Stimulated activated CD8-positive, alpha-beta memory T cell treated with anti-CD3 and anti-CD28 coated beads, Interleukin-7, amount 100 ng/mL, for 48 hours (primary cell): ENCODE data around the gene ORM2.

Experiments used
- DNase-seq, 2 donors: peaks; one replicate each; pipeline ENCODE4 v3.0.0-alpha.2; 2020; ENCODE audit warnings: low read depth in 1 of 2; ENCODE audit errors: extremely low read depth in 1 of 2

ORM2 gene

DNA sequence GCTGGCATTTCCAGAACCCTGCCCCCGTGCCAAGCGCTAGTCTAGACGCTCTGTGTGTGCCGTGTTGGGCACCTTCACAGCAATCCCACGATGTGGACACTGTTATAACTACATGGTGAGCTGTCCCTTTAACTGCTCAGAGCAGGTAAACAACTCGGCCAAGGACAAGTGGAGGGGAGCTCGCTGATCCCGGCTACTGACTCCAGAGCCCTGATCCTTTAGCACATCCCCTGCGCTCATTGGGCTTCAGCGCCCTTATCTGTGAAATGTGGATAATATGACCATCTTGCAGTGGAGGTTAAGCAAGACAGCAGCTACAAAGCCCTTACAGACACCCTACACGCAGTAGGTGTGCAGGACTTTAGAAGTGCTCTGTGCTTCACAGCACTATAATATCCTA, 16.5 kb downstream of the ORM2 start:
- no peak for DNase-seq

GRCh38 chr9:114347675-114348074, 18.0 kb downstream of the ORM2 start:
- DNase-seq: no peak

- no peak for DNase-seq
Observed at GRCh38 chr9:114348261-114348905, 18.7 kb downstream of the ORM2 start.

DNA sequence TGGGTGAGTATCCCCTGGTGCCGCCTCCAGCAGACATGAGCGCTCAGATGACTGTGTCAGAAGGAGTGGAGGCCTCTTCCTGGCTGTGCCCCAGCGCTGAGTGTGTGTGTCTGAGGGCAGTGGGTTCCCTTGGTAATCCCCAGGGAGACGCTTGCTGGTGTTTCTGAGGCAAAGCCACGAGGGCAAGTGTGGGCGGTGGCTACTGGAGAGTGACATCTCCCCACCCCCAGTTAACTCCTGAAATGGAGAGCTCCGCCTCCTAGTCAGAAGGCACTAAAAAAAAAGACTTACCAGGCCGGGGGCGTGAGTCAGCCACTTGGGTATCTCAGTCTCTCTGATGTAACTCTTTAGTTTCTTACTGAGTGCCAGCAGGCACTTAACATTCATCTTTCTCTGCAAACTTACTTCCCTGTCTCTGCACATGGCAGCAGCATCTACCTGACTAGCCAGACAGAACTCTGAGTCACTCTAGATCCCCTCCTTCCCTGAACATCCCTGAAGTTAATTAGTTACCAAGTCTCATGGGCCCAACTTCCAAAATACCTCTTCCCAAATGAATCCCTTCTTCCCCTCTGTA, 19.3 kb downstream of the ORM2 start:
- peak; percentile 80 to 96 for DNase-seq

- no peak for DNase-seq
Observed at GRCh38 chr9:114349713-114350480, 20.2 kb downstream of the ORM2 start.

DNA sequence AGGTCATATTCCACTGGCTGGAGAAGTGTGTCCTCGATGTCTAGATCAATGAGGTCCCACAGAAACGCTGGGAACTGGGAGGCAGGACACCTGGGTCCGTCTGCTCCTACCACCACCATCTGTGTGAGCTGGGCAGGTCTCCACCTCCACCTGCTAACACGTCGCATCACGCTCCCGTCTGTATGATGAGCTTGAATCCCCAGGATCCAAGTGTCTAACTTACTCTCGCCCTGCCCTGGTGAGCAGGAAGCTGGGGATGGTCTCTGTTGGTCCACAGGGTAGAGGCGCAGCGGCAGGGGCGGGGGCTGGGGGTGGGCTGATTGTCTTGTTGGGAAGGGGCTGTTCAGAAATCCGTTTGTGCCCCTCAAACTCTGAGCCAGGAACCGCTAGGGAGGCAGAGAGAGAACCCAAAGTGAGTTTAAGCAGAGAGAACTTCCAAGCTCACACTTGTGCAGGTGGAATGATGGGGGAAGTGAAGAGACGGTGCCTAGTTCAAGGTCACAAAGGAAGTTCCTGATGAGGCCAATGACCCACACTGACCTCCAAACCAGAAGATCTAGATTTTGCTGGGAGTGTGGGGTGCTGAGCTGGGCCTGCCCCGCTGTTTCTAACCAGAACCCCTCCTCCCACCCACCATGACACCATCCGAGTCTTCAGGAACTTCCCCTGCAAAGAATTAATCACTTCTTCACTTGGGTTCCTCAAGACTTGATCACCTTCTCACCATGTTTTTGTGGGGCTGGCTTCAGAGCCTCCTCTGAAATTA, 21.1 kb downstream of the ORM2 start:
- no peak for DNase-seq

DNA sequence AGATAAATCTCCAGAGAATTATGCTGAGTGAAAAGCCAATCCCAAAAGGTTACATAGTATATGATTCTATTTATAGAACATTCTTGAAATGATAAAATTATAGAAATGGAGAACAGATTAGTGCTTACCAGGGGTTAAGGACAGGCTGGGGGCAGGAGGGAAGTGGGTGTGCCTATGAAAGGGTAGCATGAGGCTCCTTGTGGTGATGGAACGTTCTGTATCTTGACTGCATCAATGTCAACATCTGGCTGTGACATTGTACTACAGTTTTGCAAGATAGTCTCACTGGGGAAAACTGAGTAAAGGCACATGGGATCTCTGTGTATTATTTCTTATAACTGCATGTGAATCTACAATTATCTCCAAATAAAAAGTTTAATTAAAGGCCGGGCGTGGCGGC, 22.3 kb downstream of the ORM2 start:
- no peak for DNase-seq

DNA sequence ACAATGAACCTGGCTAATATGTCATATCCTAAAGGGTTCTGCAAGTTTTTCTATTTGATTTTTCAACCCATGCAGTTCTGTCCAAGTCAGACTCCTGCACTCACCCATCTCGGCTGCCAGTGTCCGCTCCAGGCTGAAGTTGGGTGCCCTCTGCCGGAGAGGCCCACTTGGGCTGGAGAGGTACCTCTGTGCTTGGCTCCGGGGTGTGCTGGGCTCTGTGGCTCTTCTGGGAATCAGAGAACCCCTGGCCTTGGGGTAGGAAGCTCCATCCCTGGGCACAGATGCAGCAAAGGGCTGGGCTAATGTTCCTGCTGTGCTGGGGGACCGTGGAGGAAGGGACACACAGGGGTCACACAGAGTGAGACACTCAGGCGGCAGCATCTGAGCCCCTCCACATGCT, 26.2 kb downstream of the ORM2 start:
- DNase-seq: no peak

- no peak for DNase-seq
Observed at GRCh38 chr9:114356792-114357191, 27.1 kb downstream of the ORM2 start.

DNA sequence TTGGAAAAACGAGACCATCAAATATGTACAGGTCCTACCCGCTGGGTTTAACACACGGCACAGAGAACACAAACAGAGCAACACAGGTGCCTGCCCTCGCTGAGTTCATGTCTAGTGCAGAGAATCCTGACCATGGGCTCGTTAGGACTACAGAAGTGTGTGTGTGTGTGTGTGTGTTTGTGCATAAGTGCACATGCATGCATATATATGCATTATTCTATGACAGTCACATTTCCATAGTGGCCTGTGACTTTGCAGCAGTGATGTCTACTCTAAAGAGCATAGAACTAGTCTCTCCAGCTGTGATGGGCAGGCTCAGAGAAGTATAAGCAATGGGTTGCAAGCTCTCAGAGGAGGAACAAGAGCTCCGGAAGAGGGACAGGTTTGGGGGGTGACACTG, 27.7 kb downstream of the ORM2 start:
- no peak for DNase-seq

DNA sequence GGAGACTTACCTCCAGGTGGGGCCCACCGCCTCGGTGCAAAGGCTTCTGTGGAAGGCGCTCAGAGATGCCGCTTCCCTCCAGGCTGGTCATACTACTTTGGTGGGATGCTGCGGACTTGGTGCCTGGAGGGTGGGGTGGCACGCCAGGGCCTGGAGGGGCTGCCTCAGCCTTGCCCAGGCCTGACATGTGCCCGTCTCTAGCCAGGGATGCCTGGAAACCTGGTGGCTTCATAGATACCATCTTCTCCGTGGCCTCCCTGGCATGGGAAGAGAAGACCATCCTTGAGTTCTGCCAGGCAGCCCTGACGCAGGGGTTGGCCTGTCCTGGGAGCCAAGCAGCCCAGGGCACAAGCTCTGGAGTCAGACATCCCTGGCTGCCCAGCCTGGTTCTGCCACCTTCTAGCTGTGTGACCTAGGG, 28.3 kb downstream of the ORM2 start:
- DNase-seq: no peak

DNA sequence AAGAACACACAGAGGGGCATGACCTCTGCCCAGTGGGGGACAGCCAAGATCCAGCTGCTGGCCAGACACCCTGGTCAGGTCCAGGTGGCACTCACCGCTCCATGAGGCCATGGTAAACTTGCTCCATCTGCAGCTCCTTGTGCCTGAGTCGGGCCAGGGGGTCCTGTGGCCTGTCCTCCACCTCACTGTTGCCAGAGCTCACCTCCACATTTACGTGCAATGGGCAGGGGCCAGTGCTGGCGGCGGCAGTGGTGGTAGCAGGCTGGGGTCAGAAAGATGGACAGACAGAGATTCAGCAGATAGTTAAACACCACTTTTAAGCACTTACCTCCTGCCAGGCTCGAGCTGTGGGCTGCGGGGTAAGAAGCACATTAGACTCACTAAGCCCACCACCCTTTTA, 30.1 kb downstream of the ORM2 start:
- DNase-seq: no peak

GRCh38 chr9:114361542-114361941, 31.9 kb downstream of the ORM2 start:
- DNase-seq: no peak

DNA sequence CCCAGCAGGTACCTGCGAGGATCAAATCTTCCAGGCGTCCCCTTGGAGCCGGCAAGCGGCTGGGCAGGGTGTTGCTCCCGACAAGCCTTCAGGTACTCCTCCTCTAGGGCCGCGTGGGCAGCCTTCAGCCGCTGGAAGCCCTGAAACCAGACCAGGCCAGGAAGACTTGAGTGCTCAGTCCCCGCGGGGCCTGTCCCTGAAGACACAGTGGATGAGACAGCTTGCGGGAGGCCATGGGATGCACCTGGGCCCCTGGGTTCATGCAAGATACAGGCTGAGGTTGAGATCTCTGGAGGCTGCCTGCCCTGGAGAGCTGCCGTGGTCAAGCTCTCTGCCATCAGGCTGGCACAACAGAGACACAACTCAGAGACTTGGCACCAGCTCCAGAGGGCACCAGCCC, 32.7 kb downstream of the ORM2 start:
- no peak for DNase-seq

DNA sequence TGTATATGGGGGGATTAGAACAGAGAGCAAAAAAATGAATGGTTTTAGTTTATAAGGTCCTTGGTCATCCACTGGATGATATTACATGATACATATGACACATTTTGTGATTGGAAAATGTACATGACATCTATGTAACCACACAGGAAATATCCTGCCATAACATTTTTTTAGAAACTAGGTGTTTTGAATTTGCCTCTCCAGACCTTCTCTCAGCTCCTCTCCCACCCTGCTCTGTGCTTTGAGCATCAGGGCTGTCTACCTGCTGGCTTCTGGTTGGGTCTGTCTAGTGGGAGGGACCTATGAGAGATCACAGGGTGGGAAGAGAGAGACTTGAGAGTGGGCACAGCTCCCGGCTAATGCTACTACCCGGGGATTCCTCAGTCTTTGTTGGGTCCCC, 33.8 kb downstream of the ORM2 start:
- DNase-seq: no peak

DNA sequence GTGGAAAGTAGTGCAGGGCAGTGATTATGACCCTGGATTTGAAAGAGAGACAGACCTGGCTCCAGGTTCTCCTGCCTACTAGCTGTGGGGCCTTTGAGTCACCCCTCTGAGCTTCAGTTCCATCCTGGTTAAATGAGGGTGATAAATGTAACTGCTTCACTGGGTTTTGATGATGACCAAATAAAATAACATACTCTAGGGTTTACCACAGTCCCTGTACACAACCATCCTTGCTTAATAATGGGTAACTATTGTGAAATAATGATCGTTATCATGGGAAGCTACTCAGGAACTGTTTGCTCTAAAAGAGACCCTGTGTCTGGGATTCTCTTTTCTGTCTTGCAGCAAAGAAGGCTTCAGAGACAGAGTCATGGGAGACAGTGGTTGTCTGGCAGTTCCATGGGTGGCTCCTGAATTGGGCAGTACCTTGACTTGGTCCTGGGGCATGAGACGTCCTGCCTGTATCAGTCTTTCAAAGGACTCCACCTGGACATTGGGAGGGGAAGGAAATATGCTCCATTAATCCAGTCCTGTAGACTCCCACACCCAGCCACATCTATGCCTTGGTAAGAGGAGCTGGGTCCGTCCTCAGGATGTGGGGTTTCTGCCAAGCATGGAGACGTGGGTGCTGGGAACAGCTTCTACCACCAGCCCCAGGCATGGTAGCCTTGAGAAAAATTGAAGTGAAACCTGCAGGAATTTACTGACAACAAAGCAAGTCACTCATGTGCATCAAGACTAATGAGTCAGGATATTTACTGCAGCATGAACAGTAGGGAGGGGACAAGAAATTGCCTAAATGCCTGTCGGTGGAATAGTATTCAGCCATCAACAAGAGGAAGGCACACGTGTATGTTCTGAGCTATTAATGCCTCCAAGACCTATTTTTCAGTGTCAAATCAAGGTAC, 34.7 kb downstream of the ORM2 start:
- DNase-seq: no peak

GRCh38 chr9:114365194-114365593, 35.5 kb downstream of the ORM2 start:
- no peak for DNase-seq

DNA sequence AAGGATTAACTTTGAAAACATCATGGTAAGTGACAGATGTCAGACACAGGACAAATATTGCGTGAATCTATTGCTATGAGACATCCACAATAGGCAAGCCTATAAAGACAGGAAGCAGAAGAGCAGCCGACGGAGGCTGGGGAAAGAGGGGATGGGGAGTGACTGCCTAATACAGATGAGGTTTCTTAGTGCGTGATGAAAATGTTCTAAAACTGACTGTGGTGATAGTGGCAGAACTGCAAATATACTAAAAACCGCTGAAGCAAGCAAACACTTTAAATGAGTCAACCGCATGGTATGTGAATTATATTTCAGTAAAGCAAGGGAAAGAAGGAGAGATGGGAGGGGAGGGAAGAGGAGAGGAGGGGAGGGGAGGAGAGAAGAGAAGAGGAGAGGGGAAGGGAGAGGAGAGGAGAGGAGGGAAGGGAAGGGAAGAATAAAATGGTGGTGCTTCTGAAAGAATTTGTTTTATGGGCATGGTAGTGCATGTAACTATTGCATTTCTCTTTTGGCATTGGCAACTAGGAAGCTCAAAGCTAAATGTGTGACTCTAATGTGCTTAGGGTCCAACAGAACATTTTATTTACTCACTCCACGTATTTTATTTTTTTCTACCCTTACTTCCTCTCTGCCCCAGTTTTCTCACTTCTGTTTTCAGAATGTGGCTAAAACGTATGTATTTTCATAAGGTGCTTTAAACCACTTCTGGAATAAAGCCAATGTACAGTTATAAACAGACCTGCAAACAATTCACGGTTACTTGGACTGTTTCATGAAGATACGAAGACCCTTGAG, 36.9 kb downstream of the ORM2 start:
- no peak for DNase-seq

GRCh38 chr9:114367366-114367765, 37.7 kb downstream of the ORM2 start:
- DNase-seq: no peak
